ENCODE data around the gene CLEC11A. TPM values are rescaled to one million over a fixed set of nuclear protein-coding genes. Genes with fewer than 3 reads are reported as not detected.

The CLEC11A gene
- polyA plus RNA-seq, 1 donor from 2014 or later = 18.4 TPM

DNA sequence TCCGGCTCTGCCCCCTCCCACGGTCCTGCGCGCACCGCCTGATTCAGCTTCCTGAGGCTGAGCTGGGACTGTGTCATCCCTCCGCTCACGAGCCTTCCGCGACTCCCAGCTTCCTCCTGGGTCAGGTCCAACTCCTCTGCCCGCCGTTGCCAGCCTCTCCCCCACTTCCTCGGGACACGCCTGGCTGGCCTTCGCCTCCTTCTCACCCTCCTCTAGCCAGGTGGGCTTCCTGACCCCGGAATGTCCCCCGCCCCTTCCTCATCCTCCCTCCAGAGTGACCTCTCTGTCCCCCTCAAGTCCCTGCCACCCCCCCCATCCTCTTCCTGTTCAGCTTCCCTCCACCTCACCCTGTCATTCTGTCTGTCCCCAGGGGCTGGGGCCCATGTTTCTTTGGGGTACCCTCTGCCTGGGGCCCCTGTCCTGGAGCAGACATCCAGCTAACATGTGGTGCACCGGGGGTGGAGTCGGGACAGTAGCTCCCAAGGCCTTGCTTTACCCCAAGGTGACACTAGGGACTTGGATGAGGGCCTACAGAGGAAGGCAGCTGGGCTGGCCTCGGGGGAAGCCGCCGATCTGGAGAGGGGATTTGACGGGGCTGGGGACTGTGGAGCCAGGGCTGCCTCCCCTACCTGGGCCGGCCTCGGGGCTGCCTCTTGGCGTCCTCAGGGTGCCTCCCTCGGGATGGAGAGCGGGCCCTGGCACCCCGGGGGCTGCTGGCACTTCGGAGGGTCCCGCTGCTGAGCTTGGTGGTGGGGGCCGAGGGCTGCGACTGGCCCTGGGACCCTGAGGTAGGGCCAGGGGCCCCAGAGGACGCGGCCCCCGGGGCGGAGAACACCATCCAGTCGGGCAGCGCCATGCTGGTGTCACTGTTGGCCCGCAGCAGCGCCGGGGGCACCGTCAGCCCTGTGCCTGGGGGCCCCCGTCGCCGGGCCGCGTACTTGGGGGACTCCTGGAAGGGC lies 20.0 kb upstream of the CLEC11A start:
- Histone ChIP-seq H3F3A (ENCODE audit: insufficient read depth, low read length, poor library complexity, severe bottlenecking) (no peaks in the 10 kb centered on the region), H3K27ac (ENCODE audit: low read length) (no peak overlapping the region), H4K20me1 (ENCODE audit: insufficient read depth) (no peaks in the 10 kb centered on the region), H3K27me3 (ENCODE audit: insufficient read depth, low read depth, low read length) (no peaks in the 10 kb centered on the region), H3K4me2 (ENCODE audit: low read length) (no peak overlapping the region), H3K9ac (ENCODE audit: low read length) (no peak overlapping the region), H3K4me3 (ENCODE audit: low read length) (no peak overlapping the region), H3K9me3 (ENCODE audit: low read length) (no peaks in the 10 kb centered on the region), H2AFZ (ENCODE audit: low read depth, low read length) (no peak overlapping the region), H3K36me3 (ENCODE audit: insufficient read depth, low read length) (no peaks in the 10 kb centered on the region), H3K9me2 (ENCODE audit: insufficient read depth, low read length) (no peaks in the 10 kb centered on the region), H3K79me2 (replicated peaks; ENCODE audit: insufficient read depth, low read length) (no peaks in the 10 kb centered on the region)
- TF ChIP-seq, protein P1, sequence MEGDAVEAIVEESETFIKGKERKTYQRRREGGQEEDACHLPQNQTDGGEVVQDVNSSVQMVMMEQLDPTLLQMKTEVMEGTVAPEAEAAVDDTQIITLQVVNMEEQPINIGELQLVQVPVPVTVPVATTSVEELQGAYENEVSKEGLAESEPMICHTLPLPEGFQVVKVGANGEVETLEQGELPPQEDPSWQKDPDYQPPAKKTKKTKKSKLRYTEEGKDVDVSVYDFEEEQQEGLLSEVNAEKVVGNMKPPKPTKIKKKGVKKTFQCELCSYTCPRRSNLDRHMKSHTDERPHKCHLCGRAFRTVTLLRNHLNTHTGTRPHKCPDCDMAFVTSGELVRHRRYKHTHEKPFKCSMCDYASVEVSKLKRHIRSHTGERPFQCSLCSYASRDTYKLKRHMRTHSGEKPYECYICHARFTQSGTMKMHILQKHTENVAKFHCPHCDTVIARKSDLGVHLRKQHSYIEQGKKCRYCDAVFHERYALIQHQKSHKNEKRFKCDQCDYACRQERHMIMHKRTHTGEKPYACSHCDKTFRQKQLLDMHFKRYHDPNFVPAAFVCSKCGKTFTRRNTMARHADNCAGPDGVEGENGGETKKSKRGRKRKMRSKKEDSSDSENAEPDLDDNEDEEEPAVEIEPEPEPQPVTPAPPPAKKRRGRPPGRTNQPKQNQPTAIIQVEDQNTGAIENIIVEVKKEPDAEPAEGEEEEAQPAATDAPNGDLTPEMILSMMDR (IDR thresholded peaks at IDR 0.05; ENCODE audit: poor library complexity, severe bottlenecking) = no peak
- TF ChIP-seq POLR2AphosphoS5 (IDR thresholded peaks at IDR 0.05) (no peak), TAF1 (IDR thresholded peaks at IDR 0.05; ENCODE audit: low read depth) (no peak), SMC3 (conservative IDR thresholded peaks at IDR 0.05; ENCODE audit: poor library complexity) (no peak), EP300 (conservative IDR thresholded peaks at IDR 0.05; ENCODE audit: poor library complexity, severe bottlenecking) (no peak), MXI1 (conservative IDR thresholded peaks at IDR 0.05; ENCODE audit: poor library complexity, severe bottlenecking) (no peak), RAD21 (conservative IDR thresholded peaks at IDR 0.05) (no peak), EZH2 (IDR thresholded peaks at IDR 0.05; ENCODE audit: borderline replicate concordance, insufficient read depth, low read length, poor library complexity, severe bottlenecking) (no peak)
- TF ChIP-seq, protein P2, sequence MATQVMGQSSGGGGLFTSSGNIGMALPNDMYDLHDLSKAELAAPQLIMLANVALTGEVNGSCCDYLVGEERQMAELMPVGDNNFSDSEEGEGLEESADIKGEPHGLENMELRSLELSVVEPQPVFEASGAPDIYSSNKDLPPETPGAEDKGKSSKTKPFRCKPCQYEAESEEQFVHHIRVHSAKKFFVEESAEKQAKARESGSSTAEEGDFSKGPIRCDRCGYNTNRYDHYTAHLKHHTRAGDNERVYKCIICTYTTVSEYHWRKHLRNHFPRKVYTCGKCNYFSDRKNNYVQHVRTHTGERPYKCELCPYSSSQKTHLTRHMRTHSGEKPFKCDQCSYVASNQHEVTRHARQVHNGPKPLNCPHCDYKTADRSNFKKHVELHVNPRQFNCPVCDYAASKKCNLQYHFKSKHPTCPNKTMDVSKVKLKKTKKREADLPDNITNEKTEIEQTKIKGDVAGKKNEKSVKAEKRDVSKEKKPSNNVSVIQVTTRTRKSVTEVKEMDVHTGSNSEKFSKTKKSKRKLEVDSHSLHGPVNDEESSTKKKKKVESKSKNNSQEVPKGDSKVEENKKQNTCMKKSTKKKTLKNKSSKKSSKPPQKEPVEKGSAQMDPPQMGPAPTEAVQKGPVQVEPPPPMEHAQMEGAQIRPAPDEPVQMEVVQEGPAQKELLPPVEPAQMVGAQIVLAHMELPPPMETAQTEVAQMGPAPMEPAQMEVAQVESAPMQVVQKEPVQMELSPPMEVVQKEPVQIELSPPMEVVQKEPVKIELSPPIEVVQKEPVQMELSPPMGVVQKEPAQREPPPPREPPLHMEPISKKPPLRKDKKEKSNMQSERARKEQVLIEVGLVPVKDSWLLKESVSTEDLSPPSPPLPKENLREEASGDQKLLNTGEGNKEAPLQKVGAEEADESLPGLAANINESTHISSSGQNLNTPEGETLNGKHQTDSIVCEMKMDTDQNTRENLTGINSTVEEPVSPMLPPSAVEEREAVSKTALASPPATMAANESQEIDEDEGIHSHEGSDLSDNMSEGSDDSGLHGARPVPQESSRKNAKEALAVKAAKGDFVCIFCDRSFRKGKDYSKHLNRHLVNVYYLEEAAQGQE (IDR thresholded peaks at IDR 0.05; ENCODE audit: borderline replicate concordance) = no peak

DNA sequence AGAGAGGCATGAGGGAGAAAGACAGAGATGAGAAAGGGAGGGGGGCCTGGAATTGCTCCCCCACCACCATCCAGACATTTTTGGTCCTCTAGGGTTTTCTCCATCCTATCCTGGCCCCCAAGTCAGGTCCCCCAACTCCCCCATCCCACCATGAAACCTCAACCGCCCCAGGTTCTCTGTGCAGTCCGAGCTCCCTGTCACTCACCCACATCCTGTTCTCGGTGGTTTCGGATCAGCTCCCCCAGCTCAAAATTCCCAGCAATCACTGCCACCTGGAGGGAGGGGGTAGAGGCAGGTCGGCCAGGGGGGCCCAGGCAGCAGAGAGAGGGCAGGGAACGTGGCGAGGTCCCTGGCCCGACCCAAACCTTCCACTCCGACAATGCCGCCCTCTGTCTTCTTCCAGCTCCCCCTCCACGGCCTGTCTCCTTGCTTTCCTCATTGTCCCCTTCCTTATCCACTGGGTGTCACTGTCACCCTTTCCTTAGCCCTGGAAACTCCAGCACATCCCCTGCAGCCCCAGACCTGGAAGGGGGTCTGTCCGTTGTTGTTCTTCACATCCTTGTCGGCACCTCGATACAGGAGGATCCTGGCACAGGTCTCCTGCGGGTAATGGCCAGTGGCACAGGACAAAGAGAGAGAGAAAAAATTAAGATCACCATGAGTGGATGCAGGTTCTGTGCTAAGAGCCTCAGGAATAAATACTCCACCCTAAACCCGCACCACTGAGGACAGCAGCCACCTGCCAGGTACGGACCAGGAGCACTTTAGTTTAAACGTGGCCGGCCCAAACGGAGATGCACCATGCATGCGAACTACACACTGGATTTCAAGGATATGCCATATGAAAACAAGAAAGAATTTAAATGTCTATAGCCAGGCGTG lies 19.0 kb upstream of the CLEC11A start:
- no peak for TF ChIP-seq EP300 (conservative IDR thresholded peaks at IDR 0.05; ENCODE audit: poor library complexity, severe bottlenecking)
- TF ChIP-seq MXI1 (conservative IDR thresholded peaks at IDR 0.05; ENCODE audit: poor library complexity, severe bottlenecking) = no peak
- TF ChIP-seq EZH2 (IDR thresholded peaks at IDR 0.05; ENCODE audit: borderline replicate concordance, insufficient read depth, low read length, poor library complexity, severe bottlenecking) = no peak
- peak; percentile 67 for TF ChIP-seq RAD21 (conservative IDR thresholded peaks at IDR 0.05)
- TF ChIP-seq, protein P1 (IDR thresholded peaks at IDR 0.05; ENCODE audit: poor library complexity, severe bottlenecking) = peak; percentile 60
- TF ChIP-seq SMC3 (conservative IDR thresholded peaks at IDR 0.05; ENCODE audit: poor library complexity) = peak; percentile 68
- no peak for TF ChIP-seq TAF1 (IDR thresholded peaks at IDR 0.05; ENCODE audit: low read depth)

More for the DNA sequence above, 19.0 kb upstream of the CLEC11A start:
- Histone ChIP-seq H3K4me2 (ENCODE audit: low read length) (no peak overlapping the region), H3K4me3 (ENCODE audit: low read length) (no peak overlapping the region), H3K27ac (ENCODE audit: low read length) (no peak overlapping the region), H3K79me2 (replicated peaks; ENCODE audit: insufficient read depth, low read length) (no peaks in the 10 kb centered on the region), H4K20me1 (ENCODE audit: insufficient read depth) (no peaks in the 10 kb centered on the region), H2AFZ (ENCODE audit: low read depth, low read length) (no peak overlapping the region), H3K27me3 (ENCODE audit: insufficient read depth, low read depth, low read length) (no peaks in the 10 kb centered on the region), H3K9ac (ENCODE audit: low read length) (no peak overlapping the region), H3F3A (ENCODE audit: insufficient read depth, low read length, poor library complexity, severe bottlenecking) (no peaks in the 10 kb centered on the region), H3K36me3 (ENCODE audit: insufficient read depth, low read length) (no peaks in the 10 kb centered on the region), H3K9me2 (ENCODE audit: insufficient read depth, low read length) (no peaks in the 10 kb centered on the region), H3K9me3 (ENCODE audit: low read length) (no peaks in the 10 kb centered on the region)

All from neural cell (in vitro differentiated cells).